ENCODE results near the gene NTM.

NTM gene

GRCh38 chr11:131373095-131373725, 2.8 kb downstream of the NTM start:
- DNase-seq: no peak

- DNase-seq: no peak
Measured at GRCh38 chr11:131373756-131374155, 3.3 kb downstream of the NTM start.

DNA sequence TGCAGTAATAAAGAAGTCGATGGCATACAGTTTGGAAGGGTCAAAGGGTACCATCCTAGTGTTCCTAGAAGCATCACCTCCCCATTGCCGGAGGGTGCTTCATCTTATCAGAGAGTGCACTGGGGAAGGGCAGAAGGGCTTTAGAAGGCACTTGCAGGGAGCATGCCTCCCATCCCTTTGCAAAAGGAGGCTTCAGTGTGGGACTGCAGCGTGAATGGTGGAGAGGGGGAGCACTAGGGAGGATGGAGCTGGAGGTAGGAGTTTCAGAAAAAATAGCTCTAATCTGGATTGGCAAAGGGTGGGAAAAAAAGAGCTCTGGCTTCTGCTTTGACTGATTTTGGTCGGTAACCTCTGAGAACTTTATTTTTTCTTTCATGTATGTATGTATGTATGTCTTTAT, 5.0 kb downstream of the NTM start:
- DNase-seq: no peak

DNA sequence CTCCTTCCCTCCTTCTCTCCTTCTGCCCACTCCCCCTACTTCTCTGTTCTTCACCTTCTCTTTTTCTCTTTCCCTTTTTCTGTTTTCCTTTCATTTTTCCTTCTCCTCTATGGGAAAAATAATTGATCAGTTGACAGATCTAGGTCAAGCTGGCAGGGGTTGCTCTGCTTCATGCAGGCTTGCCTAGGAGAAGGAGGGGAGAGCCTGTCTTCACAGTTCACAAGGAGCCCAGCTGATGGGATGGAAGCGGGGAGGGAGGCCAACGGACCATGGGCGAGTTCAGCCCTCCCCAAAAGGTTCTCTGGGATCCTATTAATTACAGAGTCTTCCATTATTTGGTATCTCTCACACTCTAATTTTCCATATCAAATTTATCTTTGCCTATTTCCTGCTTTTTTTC, 5.5 kb downstream of the NTM start:
- DNase-seq: no peak

- no peak for DNase-seq
Measured at GRCh38 chr11:131378931-131379330, 8.5 kb downstream of the NTM start.

DNA sequence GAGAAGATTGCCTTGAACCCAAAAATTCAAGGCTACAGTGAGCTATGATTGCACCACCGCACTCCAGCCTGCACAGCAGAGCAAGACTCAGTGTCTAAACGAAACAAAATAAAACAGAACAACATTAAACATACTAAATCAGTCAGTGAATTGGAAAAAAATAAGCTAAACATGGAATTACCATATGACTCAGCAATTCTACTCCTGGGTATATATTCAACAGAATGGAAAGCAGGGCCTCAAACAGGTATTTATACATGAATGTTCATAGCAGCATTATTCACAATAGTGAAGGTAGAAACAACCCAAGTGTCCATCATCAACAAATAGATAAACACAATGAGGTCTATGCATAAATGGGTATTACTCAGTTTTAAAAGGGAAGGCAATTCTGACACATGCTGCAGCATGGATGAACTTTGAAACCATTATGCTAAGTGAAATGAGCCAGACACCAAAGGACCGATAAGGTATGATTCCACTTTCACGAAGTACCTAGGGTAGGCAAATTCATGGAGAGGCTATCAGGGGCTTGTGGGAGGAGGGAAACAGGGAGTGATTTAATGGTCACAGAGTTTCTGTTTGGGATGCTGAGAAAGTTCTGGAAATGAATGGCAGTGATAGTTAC, 15.5 kb downstream of the NTM start:
- no peak for DNase-seq

GRCh38 chr11:131386408-131386807, 16.0 kb downstream of the NTM start:
- DNase-seq: no peak

DNA sequence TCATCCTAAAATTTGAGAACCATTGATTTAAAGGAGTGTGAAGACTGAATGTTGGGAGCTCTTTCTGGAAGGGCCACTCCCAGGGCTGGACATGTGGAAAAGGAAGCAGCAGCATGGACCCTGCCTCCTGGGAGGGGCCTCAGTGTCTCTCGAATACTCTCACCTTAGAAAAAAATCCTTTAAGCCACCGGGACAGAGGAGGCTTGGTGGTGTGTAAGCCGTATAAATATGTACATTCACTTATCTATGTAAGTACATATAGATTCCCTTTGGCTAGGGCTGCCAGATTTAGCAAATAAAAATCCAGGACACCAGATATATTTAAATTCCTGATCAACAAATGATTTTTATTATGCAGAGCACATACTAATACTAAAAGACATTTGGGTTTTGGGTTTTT, 17.6 kb downstream of the NTM start:
- DNase-seq: no peak

GRCh38 chr11:131389582-131389981, 19.2 kb downstream of the NTM start:
- no peak for DNase-seq

DNA sequence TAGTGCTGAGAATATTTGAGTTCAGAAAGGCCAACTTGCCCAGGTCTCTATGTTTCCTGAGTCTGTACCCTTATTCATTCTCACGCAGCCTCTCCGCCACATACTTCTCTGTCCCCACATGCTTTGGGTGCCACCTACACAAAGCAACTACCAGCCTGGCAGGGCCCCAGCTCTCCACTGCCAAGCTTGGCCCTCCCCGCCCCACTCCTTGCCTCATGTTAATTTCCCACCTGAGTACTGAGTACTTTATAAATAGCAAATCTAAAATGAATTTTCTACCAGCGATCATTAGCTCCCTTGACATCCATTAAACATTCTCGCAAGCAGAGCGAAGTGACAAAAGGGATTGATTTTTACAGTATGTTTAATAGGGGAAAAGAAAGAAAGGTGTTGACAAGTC, 20.8 kb downstream of the NTM start:
- no peak for DNase-seq

DNA sequence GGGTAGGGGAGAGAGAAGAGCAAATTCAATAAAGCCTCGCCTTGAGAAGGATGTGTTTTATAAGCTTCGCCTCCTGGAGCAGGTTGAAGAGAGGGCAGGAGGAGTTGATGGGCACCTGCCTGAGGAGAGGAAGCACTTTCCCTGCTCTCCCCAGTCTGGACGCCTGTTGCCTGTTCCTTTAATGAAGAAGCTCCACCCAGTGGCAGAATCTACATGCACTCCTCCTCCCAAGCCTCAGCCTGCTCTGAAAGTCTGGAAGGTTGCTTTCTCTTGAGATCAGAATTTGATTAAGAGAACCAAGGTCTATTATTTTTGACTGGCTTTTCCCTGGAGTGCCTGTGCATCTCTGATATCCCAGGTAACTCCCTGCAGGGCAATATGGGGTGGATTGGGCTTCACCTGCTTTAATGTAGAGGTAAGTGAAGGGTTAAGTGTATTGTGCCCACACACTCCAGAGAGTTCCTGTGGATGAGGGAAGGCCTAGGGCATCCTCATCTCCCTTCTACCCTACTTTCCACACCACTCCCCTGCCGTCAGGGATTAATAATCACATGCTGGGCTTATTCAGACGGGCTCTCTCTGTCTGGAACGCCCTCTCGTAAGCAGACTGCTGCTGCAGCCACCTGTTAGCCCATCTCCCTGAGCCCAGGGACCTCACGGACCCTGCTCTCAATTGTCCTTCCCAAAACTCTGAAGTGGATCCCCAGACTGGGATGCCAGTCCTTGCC, 22.3 kb downstream of the NTM start:
- no peak for DNase-seq

GRCh38 chr11:131393691-131394090, 23.3 kb downstream of the NTM start:
- DNase-seq: no peak

DNA sequence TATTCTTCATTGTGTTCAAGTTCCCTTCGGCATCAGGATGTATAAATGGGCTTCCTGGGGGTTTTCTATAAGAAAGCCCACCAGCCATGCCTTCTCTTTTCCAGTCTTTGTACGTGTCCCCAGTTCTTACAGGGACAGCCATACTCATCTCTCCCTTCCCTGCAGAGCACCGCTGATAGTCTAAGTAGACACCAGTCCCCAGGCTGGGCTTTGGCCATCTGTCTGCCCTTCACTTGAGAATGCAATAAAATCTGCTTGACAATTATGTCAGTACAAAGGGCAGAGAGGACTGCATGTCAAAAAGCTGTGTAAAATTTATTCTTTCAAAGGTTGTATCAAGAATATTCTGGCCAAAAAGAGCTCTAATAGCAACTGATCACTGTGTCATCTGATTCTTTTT, 27.3 kb downstream of the NTM start:
- no peak for DNase-seq

DNA sequence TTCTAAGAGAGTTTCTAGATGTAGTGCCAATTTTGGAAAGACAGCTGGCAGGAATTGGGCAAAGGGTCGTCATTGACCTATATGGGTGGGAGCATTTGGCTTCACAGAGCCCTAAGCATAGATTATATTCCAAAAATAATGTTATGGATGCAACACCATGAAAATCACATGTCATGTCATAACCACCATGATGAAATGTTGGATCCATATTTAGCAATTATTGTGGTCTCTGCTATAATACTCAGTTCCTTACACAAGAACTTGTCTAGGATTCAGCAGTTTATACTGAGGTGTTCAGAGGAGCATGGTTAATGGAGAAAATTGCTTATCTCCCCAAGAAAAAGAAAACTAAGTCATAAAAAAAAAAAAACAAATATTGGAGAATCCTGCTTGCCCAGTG, 31.6 kb downstream of the NTM start:
- no peak for DNase-seq

DNA sequence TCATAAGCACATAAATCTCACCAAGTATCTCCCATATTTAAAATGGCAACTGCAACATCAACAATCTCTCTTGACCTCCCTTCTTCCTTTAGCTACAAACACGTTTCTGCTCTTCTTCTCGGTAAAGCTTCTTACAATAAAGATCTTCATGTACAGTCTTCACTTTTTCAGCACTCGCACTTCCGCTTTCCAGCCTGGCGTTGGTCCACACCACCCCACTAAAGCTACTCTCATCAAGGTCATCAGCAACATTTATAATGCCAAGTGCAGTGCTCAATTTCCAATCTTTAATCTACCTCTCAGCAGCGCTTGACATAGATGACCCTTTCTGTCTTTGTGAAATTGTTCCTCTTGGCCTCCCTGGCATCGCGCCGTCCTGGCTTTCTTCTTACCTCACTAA, 33.6 kb downstream of the NTM start:
- no peak for DNase-seq

DNA sequence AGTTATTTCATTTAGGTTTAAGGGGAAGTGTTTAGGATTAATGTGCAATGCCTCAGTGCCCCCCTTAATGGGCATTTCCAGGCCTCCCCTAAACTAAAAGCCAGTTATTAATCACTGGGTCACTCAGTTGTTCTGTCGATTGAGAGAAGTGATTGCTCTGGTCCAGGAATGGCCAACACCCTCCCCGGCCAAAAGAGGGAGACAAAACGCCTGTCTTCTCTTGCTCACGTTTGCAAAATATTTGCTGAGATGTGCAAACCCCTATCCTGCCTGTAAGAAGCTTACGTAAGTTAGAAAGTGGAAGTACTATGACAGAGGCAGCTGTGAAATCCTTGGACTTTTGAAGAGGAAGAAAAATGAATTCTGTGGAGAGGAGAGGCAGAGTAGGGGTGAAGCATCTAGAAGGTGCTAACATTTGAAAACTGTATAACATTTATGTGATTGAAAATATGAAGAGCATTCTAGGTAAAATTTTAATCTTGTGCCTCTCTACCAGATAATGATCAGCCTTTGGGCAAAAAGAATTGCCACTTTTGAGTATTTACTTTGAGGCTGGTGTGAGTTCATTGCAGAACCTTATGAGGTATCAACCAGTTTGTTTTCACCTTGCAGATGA, 37.7 kb downstream of the NTM start:
- DNase-seq: peak; percentile 78 to 80

DNA sequence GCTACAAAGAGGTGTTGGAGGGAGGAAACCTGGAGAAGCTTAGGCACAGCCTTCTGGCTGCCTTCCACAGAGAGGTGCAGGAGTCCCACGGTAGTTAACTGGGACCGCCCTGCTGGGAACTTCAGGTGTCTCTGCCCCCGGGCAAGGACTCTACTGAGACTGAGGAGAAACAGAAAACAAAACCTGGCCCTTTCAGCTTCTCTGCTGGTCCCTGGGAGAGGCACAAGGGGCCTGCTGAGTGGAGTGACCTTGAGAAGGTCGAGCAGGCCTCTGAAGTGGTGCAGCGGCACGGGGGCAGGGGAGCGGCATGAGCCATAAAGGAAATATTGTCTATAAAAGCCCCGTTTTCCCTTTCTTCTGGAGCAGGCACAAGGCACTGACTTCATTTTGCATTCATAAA, 38.9 kb downstream of the NTM start:
- DNase-seq: no peak

DNA sequence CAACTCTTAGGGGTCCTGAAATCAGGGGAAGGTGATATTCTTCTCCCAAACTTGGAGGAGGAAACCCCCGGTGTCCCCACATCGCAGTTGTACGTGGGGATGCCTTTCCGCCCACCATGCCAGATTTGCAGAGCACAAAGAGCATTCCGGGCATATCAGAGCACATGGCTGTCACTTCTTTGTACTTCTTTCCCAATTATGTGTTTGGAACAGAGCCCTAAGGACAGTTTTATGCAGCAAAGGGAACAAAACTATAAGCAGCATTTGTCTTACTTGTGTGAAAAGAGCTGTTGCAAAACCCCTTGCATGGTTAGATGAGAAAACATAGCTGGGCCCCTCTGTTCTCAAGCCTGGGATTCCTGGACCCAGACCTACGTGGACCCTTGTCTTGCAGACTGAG, 41.2 kb downstream of the NTM start:
- no peak for DNase-seq

DNA sequence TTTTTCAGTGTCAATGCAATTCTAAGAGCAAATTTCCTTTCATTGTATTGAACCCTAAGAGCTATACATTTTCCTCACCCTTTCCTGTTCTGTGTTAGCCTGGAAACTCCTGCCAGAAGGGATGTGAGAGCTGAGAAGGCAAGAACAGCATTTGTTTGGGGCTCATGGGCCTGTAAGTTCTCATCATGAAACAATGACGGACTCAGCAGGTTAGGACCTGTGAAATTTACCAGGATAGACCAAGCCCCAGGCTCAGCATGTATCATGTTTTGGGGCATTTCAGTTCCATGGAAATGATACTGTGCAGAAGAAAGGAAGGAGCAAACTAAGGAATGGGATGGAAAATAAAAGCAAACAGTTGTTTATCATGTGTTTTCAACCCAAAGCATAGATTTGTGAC, 41.6 kb downstream of the NTM start:
- DNase-seq: no peak

DNA sequence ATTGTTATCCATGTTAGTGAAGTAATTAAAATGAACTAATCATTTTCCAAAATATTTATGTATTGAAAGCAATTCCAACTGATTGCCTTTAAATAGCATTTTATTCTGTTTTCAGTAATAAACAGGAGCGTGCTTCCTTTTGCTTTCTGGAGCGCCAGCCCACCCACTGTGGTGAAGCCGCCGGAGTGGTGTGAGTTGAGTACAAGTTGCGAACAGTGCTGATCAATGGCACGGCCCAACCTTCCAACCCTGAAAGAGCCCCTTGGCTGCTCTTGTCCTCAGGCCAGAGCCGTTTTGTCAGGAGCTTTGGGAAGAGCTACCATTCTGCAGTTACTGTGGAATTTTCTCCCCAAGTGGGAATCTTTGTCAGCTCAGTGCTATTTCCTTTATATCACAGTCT, 42.8 kb downstream of the NTM start:
- no peak for DNase-seq

- no peak for DNase-seq
Measured at GRCh38 chr11:131418189-131418588, 47.8 kb downstream of the NTM start.

- no peak for DNase-seq
Measured at GRCh38 chr11:131421066-131421855, 50.8 kb downstream of the NTM start.

DNA sequence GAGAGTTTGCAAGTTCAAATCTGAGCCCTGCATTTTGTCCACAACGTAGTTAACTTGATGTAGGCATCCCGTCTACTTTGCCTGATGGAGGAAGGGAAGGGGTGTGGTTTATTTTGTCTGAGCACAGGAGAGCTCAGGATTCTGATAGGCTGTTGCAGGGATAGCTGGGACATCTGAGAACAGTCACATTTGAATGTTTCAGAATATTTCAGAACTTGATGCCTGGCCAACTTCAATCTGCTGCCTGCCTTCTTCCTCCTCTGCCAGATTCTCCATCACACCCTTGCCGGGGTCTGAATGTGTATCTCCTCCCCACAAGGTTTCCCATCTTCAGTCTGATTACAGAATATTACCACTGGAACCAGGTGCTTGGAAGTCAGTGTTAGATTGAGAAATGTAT, 51.6 kb downstream of the NTM start:
- DNase-seq: no peak

Measured in AML-193 (cell line).